COLO668 (cell line): ENCODE results near the gene IST1.
A peak's percentile ranks its signal among the peaks of the same experiment; 100 is the strongest.

Experiments
- DNase-seq: peaks from one replicate; lab custom pipeline; 2025; ENCODE audit not compliant: unreplicated experiment; lab: John Stamatoyannopoulos, UW

The IST1 gene

GRCh38 chr16:71961066-71962039 lies 66.0 kb downstream of the IST1 start:
- DNase-seq: peak; percentile 82

- DNase-seq: no peak
These were observed 68.0 kb downstream of the IST1 start for GRCh38 chr16:71963125-71963875.

GRCh38 chr16:71965223-71965622 lies 69.9 kb downstream of the IST1 start:
- DNase-seq: no peak

- DNase-seq: no peak
These were observed 71.6 kb downstream of the IST1 start for GRCh38 chr16:71966932-71967331.

- no peak for DNase-seq
These were observed 74.0 kb downstream of the IST1 start for GRCh38 chr16:71969353-71969752.

- DNase-seq: no peak
These were observed 76.2 kb downstream of the IST1 start for GRCh38 chr16:71971571-71971970.

- DNase-seq: no peak
These were observed 77.0 kb downstream of the IST1 start for GRCh38 chr16:71972356-71972755.

- no peak for DNase-seq
These were observed 77.7 kb downstream of the IST1 start for GRCh38 chr16:71973001-71973400.

GRCh38 chr16:71974068-71974818 lies 78.9 kb downstream of the IST1 start:
- DNase-seq: no peak
